ENCODE results near the gene CASP3.
A peak's percentile ranks its signal among the peaks of the same experiment; 100 is the strongest.

Gene CASP3

DNA sequence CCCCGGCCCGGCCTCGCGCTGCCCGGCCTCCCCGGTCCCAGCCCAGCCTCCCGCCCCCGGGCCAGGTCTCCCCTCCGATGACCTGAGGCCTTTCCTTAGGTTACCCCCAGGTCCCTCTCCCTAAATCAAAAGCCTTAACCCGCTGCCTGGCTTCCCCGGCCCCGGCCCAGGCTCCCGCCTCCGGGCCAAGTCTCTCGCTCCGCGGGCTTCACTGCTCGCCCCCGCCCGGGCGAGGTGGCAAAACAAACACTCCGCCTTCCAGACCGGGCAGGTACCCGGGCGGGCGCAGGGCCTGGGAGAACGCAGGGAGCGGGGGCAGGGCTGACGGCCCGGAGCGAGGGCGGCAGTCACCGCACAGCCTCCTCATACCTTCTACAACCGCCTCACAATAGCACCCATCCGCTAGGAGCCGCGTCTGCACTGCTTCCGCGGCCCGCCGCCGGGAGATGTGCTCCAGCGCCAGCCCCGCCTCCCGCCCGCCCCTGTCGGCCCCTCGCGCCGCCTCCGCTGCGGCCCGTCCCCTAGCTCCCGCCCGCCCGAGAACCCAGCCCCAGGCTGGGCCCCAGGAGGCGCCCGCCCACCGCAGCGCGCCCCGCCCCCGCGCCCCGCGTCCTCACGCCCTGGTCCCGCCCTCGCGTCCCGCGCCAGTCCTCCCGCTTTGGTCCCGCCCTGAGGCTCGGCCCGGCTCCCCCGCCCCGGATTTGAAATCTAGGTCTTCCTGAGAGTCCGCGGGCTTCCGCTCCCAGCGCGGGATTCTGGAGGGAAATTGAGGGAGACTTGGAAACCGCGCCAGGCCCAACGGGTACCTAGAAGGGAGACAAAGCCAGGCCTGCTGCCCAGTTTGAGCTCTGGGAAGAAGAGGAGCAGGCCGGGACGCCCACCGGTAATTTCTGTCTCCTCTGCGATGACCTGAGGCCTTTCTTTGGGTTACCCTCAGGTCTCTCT, at the start of gene CASP3, which contains the start of gene PRIMPOL:
Gene CASP3, minus strand, starts transcription at position 422 of the 945 bp plus-strand sequence. CDS start 10,994 bp downstream, outside the sequence.
Gene PRIMPOL, plus strand, starts transcription at position 713 of the 945 bp plus-strand sequence. CDS start 7,403 bp downstream, outside the sequence.
- peak; percentile 90 for DNase-seq
- in situ Hi-C loops (cut with MboI; ENCODE audit: low pct_unique_long_range_greater_than_20kb, low sequenced_read_pairs), result no loop called here

- in situ Hi-C loops (cut with MboI; ENCODE audit: low pct_unique_long_range_greater_than_20kb, low sequenced_read_pairs), result no loop called here
Observed at GRCh38 chr4:184697956-184698355, 48.7 kb upstream of the CASP3 start.

GRCh38 chr4:184695178-184695896, 46.1 kb upstream of the CASP3 start:
- in situ Hi-C loops (cut with MboI; ENCODE audit: low pct_unique_long_range_greater_than_20kb, low sequenced_read_pairs), result no loop called here
- DNase-seq, result no peak

More at GRCh38 chr4:184697956-184698355, 48.7 kb upstream of the CASP3 start:
- no peak for DNase-seq

GRCh38 chr4:184694412-184694956, 45.2 kb upstream of the CASP3 start:
- DNase-seq, result no peak
- in situ Hi-C loops (cut with MboI; ENCODE audit: low pct_unique_long_range_greater_than_20kb, low sequenced_read_pairs), result no loop called here

GRCh38 chr4:184693056-184693455, 43.8 kb upstream of the CASP3 start:
- in situ Hi-C loops (cut with MboI; ENCODE audit: low pct_unique_long_range_greater_than_20kb, low sequenced_read_pairs), result no loop called here
- no peak for DNase-seq

- no peak for DNase-seq
- in situ Hi-C loops (cut with MboI; ENCODE audit: low pct_unique_long_range_greater_than_20kb, low sequenced_read_pairs), result no loop called here
Observed at GRCh38 chr4:184689681-184690080, 40.4 kb upstream of the CASP3 start.

GRCh38 chr4:184688447-184688846, 39.2 kb upstream of the CASP3 start:
- no peak for DNase-seq
- in situ Hi-C loops (cut with MboI; ENCODE audit: low pct_unique_long_range_greater_than_20kb, low sequenced_read_pairs), result no loop called here

GRCh38 chr4:184688005-184688404, 38.8 kb upstream of the CASP3 start:
- no peak for DNase-seq
- in situ Hi-C loops (cut with MboI; ENCODE audit: low pct_unique_long_range_greater_than_20kb, low sequenced_read_pairs), result no loop called here

- peak; percentile 97 for DNase-seq
- in situ Hi-C loops (cut with MboI; ENCODE audit: low pct_unique_long_range_greater_than_20kb, low sequenced_read_pairs), result no loop called here
Observed at GRCh38 chr4:184684491-184685189, 35.4 kb upstream of the CASP3 start.

DNA sequence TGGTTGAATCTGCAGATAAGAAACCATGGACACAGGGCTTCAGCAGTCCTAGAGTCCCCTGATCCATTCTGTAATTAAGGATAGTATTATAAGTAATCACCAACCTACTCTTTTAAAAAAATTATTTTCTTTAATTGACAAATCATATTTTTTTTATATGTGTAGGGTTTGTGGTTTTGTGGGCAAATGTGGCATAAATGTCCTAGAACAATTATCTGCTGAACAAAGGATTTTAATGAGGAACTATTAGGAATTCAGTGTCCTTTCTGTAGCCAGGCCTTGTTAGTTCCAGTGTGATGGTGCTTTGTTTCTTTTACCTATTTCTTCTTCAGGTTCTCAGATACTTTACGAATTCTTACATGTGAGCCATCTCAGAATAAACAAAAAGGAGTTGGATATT, 32.7 kb upstream of the CASP3 start:
- in situ Hi-C loops (cut with MboI; ENCODE audit: low pct_unique_long_range_greater_than_20kb, low sequenced_read_pairs), result no loop called here
- no peak for DNase-seq

- no peak for DNase-seq
Observed at GRCh38 chr4:184680698-184681097, 31.5 kb upstream of the CASP3 start.

GRCh38 chr4:184675821-184676492, 26.7 kb upstream of the CASP3 start:
- DNase-seq, result no peak
- in situ Hi-C loops (cut with MboI; ENCODE audit: low pct_unique_long_range_greater_than_20kb, low sequenced_read_pairs), result no loop called here

More at GRCh38 chr4:184680698-184681097, 31.5 kb upstream of the CASP3 start:
- in situ Hi-C loops (cut with MboI; ENCODE audit: low pct_unique_long_range_greater_than_20kb, low sequenced_read_pairs), result no loop called here

GRCh38 chr4:184675018-184675417, 25.8 kb upstream of the CASP3 start:
- in situ Hi-C loops (cut with MboI; ENCODE audit: low pct_unique_long_range_greater_than_20kb, low sequenced_read_pairs), result no loop called here
- no peak for DNase-seq

DNA sequence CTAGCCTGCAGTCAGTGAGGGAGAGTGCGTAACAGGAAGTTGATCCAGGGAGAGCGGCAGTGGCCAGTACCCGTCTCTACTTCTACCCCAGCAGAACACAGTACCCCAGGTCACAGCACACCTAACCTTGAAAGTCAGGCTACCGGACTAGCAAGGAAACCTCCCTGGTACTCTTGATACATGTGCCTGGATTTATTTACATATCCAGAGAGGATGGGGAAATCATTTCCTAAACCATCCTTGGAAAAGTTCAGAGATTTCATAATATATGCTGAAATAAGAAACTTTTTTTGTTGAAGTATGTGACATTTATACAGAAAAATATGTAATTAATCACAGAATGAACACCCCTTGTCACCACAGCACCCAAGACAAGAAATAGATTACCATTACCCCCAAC, 24.8 kb upstream of the CASP3 start:
- no peak for DNase-seq
- in situ Hi-C loops (cut with MboI; ENCODE audit: low pct_unique_long_range_greater_than_20kb, low sequenced_read_pairs), result no loop called here

GRCh38 chr4:184672741-184673140, 23.5 kb upstream of the CASP3 start:
- in situ Hi-C loops (cut with MboI; ENCODE audit: low pct_unique_long_range_greater_than_20kb, low sequenced_read_pairs), result no loop called here
- DNase-seq, result no peak

- DNase-seq, result no peak
- in situ Hi-C loops (cut with MboI; ENCODE audit: low pct_unique_long_range_greater_than_20kb, low sequenced_read_pairs), result no loop called here
Observed at GRCh38 chr4:184671101-184671500, 21.9 kb upstream of the CASP3 start.

- DNase-seq, result no peak
- in situ Hi-C loops (cut with MboI; ENCODE audit: low pct_unique_long_range_greater_than_20kb, low sequenced_read_pairs), result no loop called here
Observed at GRCh38 chr4:184669251-184669650, 20.0 kb upstream of the CASP3 start.

DNA sequence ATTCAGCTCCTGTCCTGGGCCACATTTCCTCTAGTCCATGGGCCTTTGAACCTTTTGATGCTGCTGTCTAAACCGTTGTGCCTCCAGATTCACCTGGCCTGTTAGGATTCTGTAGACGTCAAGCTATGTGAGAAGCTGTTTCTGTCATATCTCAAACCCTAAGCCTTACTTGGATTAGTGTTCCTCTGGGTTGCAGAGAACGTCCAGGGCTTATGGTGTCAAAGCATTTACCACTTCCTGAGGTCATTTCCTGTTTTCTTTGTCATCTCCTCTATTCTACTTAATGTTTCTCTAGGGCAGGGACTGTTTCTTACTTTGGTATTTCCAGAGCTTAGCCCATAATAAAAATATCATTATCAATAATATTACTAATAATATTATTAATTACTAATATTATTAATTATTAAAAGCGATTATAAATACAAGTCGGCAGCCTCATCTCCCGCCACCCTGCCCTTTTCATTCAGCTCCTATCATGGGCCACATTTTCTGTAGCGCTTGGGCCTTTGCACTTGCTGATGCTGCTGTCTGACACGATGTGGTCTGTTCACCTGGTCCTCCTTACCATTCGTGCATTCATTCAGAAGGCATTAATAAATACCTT, 19.4 kb upstream of the CASP3 start:
- in situ Hi-C loops (cut with MboI; ENCODE audit: low pct_unique_long_range_greater_than_20kb, low sequenced_read_pairs), result no loop called here
- DNase-seq, result peak; percentile 73

Measured in KBM-7 (cell line).